Epidermal melanocyte (primary cell): ENCODE data around the gene LTB.

Source experiments
- DNase-seq: peaks from one replicate; pipeline ENCODE4 v3.0.0; 2011; ENCODE audit warnings: low spot score; ENCODE audit not compliant: insufficient read length

LTB gene, protein sequence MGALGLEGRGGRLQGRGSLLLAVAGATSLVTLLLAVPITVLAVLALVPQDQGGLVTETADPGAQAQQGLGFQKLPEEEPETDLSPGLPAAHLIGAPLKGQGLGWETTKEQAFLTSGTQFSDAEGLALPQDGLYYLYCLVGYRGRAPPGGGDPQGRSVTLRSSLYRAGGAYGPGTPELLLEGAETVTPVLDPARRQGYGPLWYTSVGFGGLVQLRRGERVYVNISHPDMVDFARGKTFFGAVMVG

DNA sequence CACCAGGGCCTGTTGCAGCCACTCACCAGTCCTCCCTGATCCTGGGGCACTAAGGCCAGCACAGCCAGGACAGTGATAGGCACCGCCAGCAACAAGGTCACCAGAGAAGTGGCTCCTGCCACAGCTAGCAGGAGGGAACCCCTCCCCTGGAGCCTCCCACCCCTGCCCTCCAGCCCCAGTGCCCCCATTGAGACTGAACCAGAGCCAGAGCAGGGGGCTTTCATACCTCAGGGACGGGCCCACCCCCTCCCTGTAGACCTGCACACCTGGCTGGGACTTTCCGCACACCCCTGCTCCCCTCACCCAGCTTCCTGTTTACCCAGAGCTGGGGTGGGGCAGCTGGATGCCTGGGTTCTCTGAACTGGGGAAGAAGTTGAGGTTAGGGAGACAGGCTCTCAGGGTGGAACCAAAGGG, at the start of gene LTB:
TSS of gene LTB (minus strand) at position 195 of the 414 bp plus-strand sequence. CDS start at position 188, 7 bp downstream.
- no peak for DNase-seq

DNA sequence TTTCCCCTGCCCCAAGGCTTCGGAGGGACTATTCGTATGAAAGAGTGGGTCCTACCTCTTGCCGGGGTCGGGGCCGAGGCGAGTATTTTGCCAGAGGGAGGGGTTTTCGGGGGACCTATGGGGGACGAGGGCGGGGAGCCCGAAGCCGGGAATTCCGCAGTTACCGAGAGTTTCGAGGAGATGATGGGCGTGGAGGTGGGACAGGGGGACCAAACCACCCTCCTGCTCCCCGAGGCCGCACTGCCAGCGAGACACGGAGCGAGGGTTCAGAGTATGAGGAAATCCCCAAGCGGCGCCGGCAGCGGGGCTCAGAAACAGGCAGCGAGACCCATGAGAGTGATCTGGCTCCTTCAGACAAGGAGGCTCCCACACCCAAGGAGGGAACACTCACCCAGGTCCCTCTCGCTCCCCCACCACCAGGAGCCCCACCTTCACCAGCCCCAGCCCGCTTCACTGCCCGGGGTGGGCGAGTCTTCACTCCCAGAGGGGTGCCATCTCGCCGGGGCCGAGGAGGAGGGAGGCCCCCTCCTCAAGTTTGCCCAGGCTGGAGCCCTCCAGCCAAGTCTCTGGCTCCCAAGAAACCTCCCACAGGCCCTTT, 49.6 kb upstream of the LTB start:
- no peak for DNase-seq

DNA sequence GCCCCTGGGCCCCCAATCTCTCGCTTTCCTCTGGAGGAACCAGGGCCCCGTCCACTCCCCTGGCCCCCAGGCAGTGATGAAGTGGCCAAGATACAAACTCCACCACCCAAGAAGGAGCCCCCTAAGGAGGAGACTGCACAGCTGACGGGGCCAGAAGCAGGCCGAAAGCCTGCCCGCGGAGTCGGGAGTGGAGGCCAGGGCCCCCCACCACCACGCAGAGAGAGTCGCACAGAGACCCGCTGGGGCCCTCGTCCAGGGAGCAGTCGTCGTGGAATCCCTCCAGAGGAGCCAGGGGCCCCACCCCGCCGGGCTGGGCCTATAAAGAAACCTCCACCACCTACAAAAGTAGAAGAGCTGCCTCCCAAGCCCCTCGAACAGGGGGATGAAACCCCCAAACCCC, 49.0 kb upstream of the LTB start:
- no peak for DNase-seq

DNA sequence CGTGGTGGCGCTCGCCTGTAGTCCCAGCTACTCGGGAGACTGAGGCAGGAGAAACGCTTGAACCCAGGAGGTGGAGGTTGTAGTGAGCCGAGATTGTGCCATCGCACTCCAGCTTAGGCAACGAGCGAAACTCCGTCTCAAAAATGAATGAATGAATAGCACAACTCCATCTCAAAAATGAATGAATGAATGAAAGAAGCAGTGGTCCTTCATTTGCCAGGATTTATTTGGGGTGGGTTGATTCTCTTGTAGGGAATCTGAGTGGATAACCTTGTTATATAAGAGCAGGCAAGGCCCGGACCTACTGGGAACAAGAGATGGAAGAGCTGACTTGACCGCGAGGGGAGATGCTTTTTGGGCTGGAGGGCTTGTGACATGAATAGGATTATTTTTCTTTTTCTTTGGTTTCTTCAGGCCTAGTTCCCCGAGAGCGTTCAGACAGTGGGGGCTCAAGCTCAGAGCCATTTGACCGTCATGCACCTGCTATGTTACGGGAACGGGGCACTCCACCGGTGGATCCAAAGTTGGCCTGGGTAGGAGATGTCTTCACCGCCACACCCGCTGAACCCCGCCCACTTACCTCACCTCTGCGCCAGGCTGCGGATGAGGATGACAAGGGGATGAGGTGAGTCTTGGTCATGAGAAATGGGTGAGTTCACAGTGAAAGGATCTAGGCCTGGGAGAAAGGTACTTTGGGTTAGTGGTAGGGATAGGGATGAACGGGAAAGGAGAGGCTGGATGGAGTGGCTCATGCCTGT, 48.1 kb upstream of the LTB start:
- DNase-seq = no peak

DNA sequence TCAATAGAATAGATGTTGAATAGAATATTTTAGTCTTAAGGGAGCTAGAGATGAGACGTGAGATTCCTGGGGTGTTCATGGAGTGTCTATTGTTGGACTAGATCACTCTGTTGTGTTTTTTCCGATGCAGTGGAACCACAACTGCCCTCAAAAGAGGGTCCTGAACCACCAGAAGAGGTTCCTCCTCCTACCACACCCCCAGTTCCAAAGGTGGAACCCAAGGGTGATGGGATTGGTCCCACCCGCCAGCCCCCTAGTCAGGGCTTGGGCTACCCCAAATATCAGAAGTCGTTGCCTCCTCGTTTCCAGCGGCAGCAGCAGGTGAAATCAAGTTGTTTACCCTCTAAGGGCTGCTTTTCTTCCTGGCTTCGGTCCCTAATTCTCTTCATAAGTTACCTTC, 46.8 kb upstream of the LTB start:
- DNase-seq = no peak

DNA sequence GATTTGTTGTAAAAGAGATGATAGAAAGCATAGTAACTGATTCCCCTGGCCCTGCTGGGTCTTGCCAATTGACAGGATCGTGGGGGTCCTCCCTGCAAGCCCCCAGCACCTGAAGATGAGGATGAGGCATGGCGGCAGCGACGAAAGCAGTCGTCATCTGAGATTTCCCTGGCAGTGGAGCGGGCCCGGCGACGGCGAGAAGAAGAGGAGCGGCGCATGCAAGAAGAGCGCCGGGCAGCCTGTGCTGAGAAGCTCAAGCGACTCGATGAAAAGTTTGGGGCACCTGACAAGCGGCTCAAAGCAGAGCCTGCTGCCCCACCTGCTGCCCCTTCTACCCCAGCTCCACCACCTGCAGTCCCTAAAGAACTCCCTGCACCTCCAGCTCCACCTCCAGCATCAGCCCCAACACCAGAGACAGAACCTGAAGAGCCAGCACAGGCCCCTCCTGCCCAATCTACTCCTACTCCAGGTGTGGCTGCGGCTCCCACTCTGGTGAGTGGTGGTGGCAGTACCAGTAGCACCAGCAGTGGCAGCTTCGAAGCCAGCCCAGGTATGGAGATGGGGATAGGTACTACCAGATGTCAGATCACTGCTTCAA, 45.6 kb upstream of the LTB start:
- DNase-seq = no peak

DNA sequence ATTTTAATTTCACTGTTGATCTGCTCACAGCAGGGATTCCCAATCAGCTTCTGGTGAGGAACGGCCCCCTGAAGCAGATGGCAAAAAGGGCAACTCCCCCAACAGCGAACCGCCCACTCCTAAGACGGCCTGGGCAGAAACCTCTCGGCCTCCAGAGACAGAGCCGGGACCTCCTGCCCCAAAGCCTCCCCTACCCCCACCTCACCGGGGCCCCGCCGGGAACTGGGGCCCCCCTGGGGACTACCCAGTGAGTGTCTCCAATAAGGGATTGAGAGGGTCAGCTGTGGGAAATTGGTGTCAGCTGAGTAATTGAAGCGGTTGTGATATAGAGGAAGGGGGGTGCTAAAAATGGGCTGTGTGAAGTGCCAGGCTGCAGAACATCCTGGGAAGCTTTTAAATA, 44.7 kb upstream of the LTB start:
- no peak for DNase-seq

DNA sequence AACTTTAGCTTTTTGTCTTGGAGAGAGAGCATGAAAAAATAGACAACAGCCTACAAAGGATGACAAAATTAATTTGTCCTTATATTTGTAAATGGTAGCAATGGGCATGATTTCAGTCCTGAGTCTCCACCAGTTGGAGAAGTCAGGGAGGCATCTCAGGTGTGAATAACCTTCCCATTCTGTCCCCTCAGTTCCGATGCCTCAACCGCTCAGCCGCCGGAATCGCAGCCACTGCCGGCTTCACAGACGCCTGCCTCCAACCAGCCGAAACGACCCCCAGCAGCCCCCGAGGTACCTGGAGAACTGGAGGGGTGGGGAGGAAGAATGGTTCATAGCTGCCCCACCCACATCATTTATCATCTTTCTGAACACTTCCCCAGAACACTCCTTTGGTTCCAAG, 41.8 kb upstream of the LTB start:
- DNase-seq = no peak

DNA sequence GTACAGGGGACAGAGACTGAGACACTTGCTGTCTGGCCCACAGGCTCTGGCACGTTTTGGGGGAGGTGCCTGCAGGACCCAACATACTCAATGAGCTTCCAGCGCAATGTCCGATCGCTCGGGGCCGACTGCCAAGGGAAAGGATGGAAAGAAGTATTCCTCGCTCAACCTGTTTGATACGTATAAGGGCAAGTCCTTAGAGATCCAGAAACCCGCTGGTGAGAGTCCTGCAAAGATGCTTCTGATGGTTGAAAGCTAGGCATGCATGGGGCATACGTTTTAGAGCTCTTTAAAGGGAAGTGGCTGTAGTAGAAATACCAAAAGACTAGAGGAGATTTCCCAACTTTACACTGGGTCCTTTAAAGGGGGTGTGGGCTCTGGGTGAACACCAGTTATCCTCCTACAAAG, 40.5 kb upstream of the LTB start:
- DNase-seq = no peak

DNA sequence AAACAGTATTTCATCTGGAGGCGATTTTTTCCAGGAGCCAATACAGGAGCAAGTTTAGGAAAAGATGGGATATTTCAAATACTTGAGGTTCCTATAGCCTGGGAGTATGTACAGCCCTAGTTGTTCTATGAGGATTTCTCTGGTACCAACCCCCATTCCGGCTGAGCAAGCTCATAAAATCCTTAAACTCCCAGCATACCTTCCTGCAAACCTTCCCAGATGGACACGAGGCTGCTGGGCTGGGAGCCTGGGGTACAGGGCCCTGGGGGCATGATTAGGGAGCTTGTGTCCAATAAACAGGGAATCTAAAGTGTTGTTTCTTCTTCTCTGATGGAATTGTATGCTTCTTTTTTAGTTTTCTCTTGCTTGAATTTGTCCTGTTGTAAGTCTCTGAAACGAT, 39.8 kb upstream of the LTB start:
- DNase-seq = no peak

DNA sequence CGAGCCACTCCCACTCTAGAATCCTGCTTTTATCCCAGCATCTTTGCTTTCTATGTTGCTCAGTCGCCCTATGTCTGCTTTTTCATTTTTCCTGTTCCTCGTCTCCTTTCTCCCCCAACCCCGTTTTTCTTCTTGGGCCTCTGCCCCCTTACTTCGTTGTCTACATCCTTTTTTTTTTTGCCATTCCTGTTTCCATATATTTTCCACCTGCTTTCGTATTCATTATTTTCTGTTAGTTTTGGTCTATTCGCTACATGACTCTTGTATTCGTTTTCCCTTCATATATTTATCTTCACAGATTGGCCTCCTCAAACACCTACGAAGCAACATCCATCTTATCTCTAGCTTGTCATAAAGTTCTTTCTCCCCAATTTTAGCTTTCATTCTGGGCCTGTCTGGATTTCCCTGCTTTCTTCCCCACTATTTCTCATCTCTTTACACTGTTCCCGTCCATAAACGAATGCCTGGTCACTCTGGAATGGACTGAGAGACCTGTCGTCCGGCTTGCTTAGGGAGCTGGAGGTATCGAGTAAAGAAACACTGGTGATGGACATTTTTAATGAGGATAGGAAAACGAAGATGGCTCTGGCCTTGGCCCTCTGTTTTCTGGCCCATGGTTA, 39.2 kb upstream of the LTB start:
- no peak for DNase-seq

DNA sequence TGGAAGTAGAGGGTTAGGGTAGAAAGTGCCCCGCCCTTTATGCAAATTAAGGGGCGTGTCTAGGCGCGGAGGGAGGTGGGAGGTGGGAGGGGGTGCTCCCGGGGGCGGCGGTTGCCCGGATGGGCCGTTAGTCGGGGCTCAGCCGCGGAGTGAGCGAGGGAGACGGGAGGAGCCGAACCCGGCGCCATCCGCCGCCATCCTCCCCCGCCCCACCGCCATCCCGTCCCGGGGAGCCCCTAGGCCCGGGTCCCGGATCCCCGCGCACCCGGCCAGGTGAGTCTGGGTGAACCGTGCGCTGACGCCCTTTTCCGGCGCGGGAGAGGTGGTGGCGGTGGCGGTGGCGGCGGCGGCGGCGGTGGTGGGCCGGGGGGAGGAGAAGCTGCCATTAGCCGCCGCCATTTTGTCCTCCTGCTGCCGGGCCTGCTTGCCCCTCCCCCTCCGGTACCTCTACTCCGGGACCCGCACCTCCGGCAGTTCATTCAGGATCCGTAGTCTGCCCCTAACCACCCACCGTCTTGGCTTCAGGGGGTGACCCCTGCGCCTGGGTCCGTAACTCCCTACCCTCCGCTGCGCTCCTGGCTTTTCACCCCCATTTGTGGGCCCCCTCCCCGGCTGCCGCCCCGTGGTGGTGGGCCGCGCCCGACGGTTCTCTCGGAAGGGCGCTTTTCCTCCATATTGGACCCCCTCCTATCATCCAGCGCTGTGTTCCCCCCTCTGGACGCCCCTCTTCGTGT, 38.5 kb upstream of the LTB start, which contains the start of gene PRRC2A:
TSS of gene PRRC2A (plus strand) at position 130 of the 734 bp plus-strand sequence. CDS start 2,075 bp downstream, outside the sequence.
- DNase-seq = peak; percentile 50

DNA sequence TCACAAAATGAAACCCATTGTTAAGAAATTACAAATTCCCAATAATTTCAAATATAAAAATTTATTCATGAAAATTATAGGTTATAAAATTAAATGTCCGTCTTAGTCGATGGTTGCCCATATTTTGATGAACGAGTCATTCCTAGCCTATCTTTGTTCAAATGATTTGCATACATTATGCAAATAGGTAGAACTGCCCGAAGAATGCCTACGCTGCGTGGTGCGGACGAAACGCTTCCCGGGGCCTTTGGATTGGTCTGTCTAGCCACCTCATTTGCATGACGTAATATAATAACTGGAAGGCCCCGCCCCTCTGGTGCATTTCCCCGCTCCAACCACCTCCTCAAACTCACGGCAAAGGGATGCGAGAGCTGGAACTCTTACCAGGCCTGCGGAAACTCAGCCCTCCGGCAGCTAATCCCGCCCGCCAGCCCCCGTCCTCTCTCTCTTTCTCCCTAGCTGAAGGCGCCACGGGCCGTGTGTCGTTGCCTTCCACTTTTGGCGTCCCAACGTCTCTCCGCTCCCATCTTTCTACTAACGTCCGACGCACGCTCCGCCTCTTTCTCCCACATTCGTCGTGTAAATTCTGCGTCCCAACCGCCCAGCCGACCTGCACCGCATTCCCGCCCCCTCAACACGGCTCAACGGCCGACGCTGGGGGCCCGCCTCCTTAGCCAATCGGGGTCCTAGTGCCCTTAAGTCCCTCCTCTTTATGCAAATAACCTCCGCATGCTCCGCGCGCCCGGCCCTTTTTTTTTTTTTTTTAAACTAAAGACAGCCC, 37.8 kb upstream of the LTB start:
- DNase-seq = peak; percentile 96

DNA sequence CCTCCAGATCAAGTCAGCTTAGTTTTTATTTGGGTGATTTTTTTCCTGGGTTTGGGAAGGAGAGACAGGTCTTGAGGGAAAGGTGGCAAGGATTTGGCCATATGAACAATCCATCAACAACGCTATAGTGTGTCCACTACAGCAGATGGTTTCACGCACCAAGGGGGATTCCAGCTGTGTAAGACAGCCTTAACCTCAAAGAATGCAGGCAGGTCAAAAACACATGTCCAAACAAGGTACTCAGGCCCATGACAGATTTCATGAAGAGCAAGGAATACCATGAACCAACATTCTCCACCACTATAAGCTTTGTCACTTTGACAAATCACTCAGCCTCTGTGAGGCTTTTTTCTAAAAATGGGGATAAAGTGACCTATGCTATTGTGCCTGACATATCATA, 34.8 kb upstream of the LTB start:
- DNase-seq = no peak

DNA sequence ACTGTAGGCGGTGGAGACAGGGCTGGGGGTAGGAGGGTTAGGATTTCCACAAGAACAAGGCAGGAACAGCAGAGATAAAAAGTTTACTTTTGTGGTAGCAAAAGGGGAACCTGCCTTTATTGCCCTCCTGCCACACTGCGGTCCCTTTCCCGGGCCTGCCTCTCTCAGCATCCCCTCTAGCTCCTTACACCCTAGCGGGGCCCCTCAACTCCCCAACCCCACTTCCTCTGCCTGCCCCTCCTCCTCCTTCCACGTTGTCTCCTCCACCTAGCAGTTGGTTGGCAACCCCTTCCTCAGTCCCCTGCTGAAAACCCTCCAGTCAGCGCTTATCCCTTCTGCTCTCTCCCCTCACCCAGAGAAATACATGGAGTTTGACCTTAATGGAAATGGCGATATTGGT, 33.5 kb upstream of the LTB start:
- DNase-seq = no peak

DNA sequence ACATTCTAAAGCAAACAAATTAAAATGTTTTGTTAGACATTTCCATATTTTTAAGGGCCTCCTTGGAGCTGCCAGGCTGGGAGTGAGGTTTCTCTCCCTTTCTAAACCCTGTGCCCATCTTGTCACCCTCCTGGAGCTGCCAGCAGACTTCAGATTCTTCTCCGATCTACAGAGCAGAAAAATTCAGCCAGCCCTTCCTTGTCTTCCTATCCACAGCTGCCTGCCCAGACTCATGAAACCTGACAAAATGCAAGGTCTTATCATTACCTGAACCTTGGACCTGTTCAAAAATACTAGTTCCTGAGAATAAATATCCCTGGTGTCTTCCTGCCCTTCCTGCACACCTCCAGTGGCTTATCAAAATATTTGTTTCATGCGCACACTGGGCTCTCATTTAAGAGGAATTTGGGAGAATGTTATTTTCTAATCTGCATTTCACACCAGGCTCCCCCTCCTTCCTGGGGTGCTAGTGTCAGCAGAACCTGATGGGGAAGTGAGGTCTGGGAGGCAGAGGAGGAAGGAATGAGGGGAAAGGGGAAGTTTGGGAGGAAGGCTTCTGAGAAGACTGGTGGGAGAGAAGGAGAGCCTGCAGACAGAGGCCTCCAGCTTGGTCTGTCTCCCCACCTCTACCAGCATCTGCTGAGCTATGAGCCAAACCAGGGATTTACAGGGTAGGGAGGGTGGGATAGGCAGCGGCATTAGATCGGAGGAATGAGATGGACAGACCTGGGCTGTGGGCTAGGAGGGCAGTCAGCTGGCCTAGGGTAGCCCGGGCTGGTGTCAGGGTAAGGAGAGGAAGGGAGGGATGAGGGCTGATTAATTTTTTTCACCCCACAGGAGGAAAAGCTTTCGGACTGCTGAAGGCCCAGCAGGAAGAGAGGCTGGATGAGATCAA, 32.7 kb upstream of the LTB start, which contains the start of gene AIF1:
TSS of gene AIF1 (plus strand) at position 551 of the 895 bp plus-strand sequence. CDS start at position 647, 96 bp downstream.
- DNase-seq = no peak

DNA sequence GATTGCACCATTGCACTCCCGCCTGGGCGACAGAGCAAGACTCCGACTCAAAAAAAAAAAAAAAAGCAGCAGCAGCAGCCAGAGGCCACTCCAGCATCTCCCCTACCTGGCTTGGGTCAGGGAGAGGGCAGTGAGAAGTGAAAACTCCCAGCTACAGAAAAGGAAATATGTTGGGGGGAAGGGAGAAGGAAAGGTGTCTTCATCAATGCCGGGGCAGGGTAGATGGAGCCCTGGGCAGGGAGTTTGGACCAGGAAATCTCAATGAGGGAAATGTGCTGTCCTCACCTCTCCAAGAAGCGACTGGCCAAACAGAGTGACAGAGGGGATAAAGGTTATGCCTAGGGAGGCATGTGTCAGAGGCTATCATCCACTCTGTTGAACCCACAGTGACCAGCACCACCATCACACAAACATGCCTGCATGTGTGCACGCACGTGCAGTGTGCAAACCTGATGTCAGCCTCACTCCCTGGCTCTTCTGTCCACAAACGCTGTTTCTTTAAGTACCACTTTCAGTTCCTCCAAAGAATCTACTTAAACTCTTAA, 31.9 kb upstream of the LTB start:
- DNase-seq = no peak

DNA sequence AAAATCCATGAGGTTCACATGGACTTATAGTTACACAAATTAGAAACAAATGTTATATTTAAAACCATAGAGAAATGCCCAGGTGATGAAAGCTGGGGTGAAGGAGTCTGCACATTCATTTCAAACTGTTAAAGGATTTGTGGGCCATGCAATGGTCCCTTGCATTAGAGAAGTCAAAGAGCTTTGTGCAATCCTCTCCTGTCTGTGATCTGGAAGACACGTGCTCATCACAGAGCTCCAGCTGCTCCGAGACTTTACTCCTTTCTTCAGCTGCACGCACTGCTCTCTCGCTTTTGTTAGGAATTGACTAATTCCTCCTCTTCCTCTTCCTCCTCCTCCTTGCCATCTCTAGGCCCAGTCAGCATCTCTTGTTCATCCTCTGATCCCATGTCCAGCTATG, 28.7 kb upstream of the LTB start:
- no peak for DNase-seq
